GM23338 (cell line): Measurements from ENCODE around the gene TECPR2. TPM values are rescaled to one million over a fixed set of nuclear protein-coding genes. Genes with fewer than 3 reads are reported as not detected.

Experiments
- ATAC-seq: fragments of 200-7000 bp; cut with Tn5 transposase; 3 replicates; pipeline ENCODE4 v1.9.1; 2020
- DNase-seq: peaks from one replicate; pipeline ENCODE4 v3.0.0-alpha.2; 2015; ENCODE audit warnings: low spot score
- H2AFZ ChIP-seq: fragments of 200-600 bp; sonication (generic); 2 replicates; pipeline ENCODE4 v1.8.0; 2016; ENCODE audit warnings: antibody characterized with exemption, mild to moderate bottlenecking, moderate library complexity
- H3F3A ChIP-seq: fragments of 200-600 bp; sonication (generic); replicated peaks from 2 replicates; pipeline ENCODE4 v1.8.0; 2017; ENCODE audit warnings: antibody characterized with exemption, mixed run types, low read depth
- H3K27ac ChIP-seq: fragments of 200-600 bp; sonication (generic); 2 replicates; pipeline ENCODE4 v1.6.1; 2016; ENCODE audit warnings: low read depth
- H3K27me3 ChIP-seq: fragments of 200-600 bp; sonication (generic); 2 replicates; pipeline ENCODE4 v1.8.0; 2016; ENCODE audit warnings: mild to moderate bottlenecking, mixed run types, moderate library complexity; ENCODE audit not compliant: insufficient read depth
- H3K36me3 ChIP-seq: fragments of 200-600 bp; sonication (generic); 2 replicates; pipeline ENCODE4 v1.8.0; 2016; ENCODE audit warnings: mild to moderate bottlenecking; ENCODE audit not compliant: insufficient read depth
- H3K4me1 ChIP-seq: fragments of 200-600 bp; sonication (generic); 2 replicates; pipeline ENCODE4 v1.8.0; 2016; ENCODE audit warnings: mild to moderate bottlenecking, moderate library complexity; ENCODE audit not compliant: insufficient read depth
- H3K4me2 ChIP-seq: fragments of 200-600 bp; sonication (generic); 2 replicates; pipeline ENCODE4 v1.7.1; 2017; ENCODE audit warnings: mixed run types
- H3K4me3 ChIP-seq: fragments of 200-600 bp; sonication (generic); 2 replicates; pipeline ENCODE4 v1.6.1; 2016; ENCODE audit warnings: mixed run types
- H3K79me2 ChIP-seq: fragments of 200-600 bp; sonication (generic); replicated peaks from 2 replicates; pipeline ENCODE4 v1.8.0; 2017; ENCODE audit warnings: mild to moderate bottlenecking; ENCODE audit not compliant: insufficient read depth
- H3K9me2 ChIP-seq: fragments of 200-600 bp; sonication (generic); 2 replicates; pipeline ENCODE4 v1.8.0; 2017; ENCODE audit not compliant: insufficient read depth
- H4K20me1 ChIP-seq: fragments of 200-600 bp; sonication (generic); replicated peaks from 2 replicates; pipeline ENCODE4 v1.8.0; 2017; ENCODE audit warnings: mild to moderate bottlenecking; ENCODE audit not compliant: insufficient read depth
- H3K27ac Mint-ChIP-seq: 2 replicates; pipeline ENCODE4 v1.8.0; 2020; ENCODE audit warnings: inconsistent platforms, mild to moderate bottlenecking, moderate library complexity, mixed read lengths
- H3K27me3 Mint-ChIP-seq: 3 replicates; pipeline ENCODE4 v1.8.0; 2022; ENCODE audit warnings: low read depth, mild to moderate bottlenecking, moderate library complexity, mixed read lengths, inconsistent platforms; ENCODE audit not compliant: insufficient read depth, poor library complexity
- H3K36me3 Mint-ChIP-seq: 3 replicates; pipeline ENCODE4 v1.8.0; 2021; ENCODE audit warnings: low read depth, mild to moderate bottlenecking, inconsistent platforms, moderate library complexity, mixed read lengths
- H3K4me1 Mint-ChIP-seq: 3 replicates; pipeline ENCODE4 v1.8.0; 2020; ENCODE audit warnings: mild to moderate bottlenecking, inconsistent platforms, mixed read lengths
- H3K4me3 Mint-ChIP-seq: 3 replicates; pipeline ENCODE4 v1.8.0; 2021; ENCODE audit warnings: moderate library complexity, mild to moderate bottlenecking, inconsistent platforms, mixed read lengths
- H3K9me3 Mint-ChIP-seq: 3 replicates; pipeline ENCODE4 v1.8.0; 2020; ENCODE audit warnings: moderate library complexity, mild to moderate bottlenecking, inconsistent platforms, mixed read lengths
- CREB1 ChIP-seq: fragments of 250-450 bp; sonication (Bioruptor Pico); IDR thresholded peaks from 2 replicates; pipeline ENCODE4 v1.5.0; 2020; ENCODE audit warnings: low read depth, mild to moderate bottlenecking, moderate library complexity
- CTCF ChIP-seq, 2 experiments: fragments of 200-600 bp in 1 of 2; sonication (generic) in 1 of 2; conservative IDR thresholded peaks; 2 replicates each; pipeline versions ENCODE4 v1.5.1 to v1.6.1; 2016 to 2017; ENCODE audit warnings: antibody characterized with exemption in 2 of 2, low read depth in 2 of 2, mild to moderate bottlenecking in 2 of 2, moderate library complexity in 1 of 2
- ETS1 ChIP-seq: IDR thresholded peaks from 2 replicates; pipeline ENCODE4 v1.6.1; 2016; ENCODE audit warnings: antibody characterized with exemption
- EZH2 ChIP-seq: fragments of 200-600 bp; sonication (generic); IDR thresholded peaks from one replicate; pipeline ENCODE4 v1.8.0; 2017; ENCODE audit warnings: antibody characterized with exemption, mild to moderate bottlenecking, low read depth; ENCODE audit not compliant: unreplicated experiment
- EZH2phosphoT487 ChIP-seq: fragments of 200-600 bp; sonication (generic); IDR thresholded peaks from one replicate; pipeline ENCODE4 v1.8.1; 2018; ENCODE audit warnings: antibody characterized with exemption; ENCODE audit not compliant: unreplicated experiment
- JUNB ChIP-seq: IDR thresholded peaks from one replicate; pipeline ENCODE4 v1.6.1; 2016; ENCODE audit warnings: antibody characterized with exemption; ENCODE audit not compliant: unreplicated experiment
- NANOG ChIP-seq: IDR thresholded peaks from 2 replicates; pipeline ENCODE4 v1.6.1; 2016; ENCODE audit warnings: antibody characterized with exemption, borderline replicate concordance
- POLR2AphosphoS5 ChIP-seq: IDR thresholded peaks from 2 replicates; pipeline ENCODE4 v1.6.1; 2016; ENCODE audit warnings: antibody characterized with exemption, low read depth
- REST ChIP-seq: IDR thresholded peaks from one replicate; pipeline ENCODE4 v1.6.1; 2018; ENCODE audit warnings: antibody characterized with exemption; ENCODE audit not compliant: unreplicated experiment
- STAT1 ChIP-seq: IDR thresholded peaks from one replicate; pipeline ENCODE4 v1.6.1; 2016; ENCODE audit warnings: antibody characterized with exemption; ENCODE audit not compliant: unreplicated experiment
- ZNF114 ChIP-seq: fragments of 250-450 bp; sonication (Bioruptor Pico); IDR thresholded peaks from 2 replicates; pipeline ENCODE4 v1.5.0; 2020; ENCODE audit warnings: mild to moderate bottlenecking, moderate library complexity
- ZNF331 ChIP-seq: fragments of 250-450 bp; sonication (Bioruptor Pico); IDR thresholded peaks from 2 replicates; pipeline ENCODE4 v1.5.0; 2020; ENCODE audit warnings: low read depth, mild to moderate bottlenecking, moderate library complexity
- polyA plus RNA-seq: library from polyadenylated mRNA; unstranded; fragments of >200 nt; fragmentation: Nextera tagmentation; extraction: Ambion mirVana; gene quantifications from 2 replicates; pipeline ENCODE4 v1.2.1, GENCODE V29; 2016
- total RNA-seq: library from RNA; depleted of rRNA; stranded (reverse); fragments of >200 nt; shearing (Covaris generic); gene quantifications from 2 replicates; pipeline ENCODE4 v1.2.3, GENCODE V29; 2014

Gene TECPR2
- total and polyA plus RNA-seq, 2 experiments from 2014 or later, result 4.8 to 20.5 TPM

DNA sequence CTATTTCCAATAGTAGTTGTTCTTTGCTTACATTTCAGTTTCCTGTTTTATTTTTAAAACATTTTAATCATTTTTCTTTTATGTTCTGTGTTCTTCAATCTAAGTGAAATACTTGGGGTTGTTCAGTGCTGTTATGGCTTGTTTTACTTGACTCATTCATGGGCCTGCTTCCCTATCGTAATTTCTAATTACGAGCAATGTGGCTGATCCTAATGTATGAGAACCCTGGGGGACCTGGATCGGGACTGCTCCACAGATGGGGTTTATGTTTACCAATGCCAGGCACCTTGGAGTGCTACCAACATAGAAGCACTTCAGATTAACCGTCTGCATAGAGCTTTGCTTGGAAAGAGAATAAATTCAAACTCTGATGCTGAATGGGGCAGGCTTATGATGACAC is 29.8 kb downstream of the TECPR2 start:
- no peak overlapping the region for H3K27ac Mint-ChIP-seq
- H3K27me3 ChIP-seq, result no peaks in the 10 kb centered on the region
- no peaks in the 10 kb centered on the region for H3K79me2 ChIP-seq
- H3K4me3 Mint-ChIP-seq, result no peak overlapping the region
- H2AFZ ChIP-seq, result no peak overlapping the region
- H3F3A ChIP-seq, result no peaks in the 10 kb centered on the region
- H3K9me3 Mint-ChIP-seq, result peaks cover 6% of the 10 kb centered on the region; the same call in 2 of the 3 replicates
- H3K9me2 ChIP-seq, result no peaks in the 10 kb centered on the region
- H3K36me3 ChIP-seq, result no peaks in the 10 kb centered on the region
- DNase-seq (no peak), ATAC-seq (no peak)
- TF ChIP-seq CREB1, result no peak
- no peak for TF ChIP-seq CTCF (conservative IDR thresholded peaks at IDR 0.05; ENCODE audit: low read depth in 2 of 2)
- no peak for TF ChIP-seq ZNF114 (CRISPR knock-in tag)
- TF ChIP-seq JUNB, result no peak
- no peak for TF ChIP-seq NANOG
- H3K4me3 ChIP-seq, result no peak overlapping the region
- peaks cover 23% of the 10 kb centered on the region for H3K4me1 ChIP-seq
- no peak overlapping the region for H3K27ac ChIP-seq
- no peaks in the 10 kb centered on the region for H4K20me1 ChIP-seq
- H3K4me2 ChIP-seq, result no peak overlapping the region
- H3K27me3 Mint-ChIP-seq, result peaks cover 4% of the 10 kb centered on the region
- peaks cover 28% of the 10 kb centered on the region for H3K4me1 Mint-ChIP-seq
- H3K36me3 Mint-ChIP-seq, result peaks cover 18% of the 10 kb centered on the region

DNA sequence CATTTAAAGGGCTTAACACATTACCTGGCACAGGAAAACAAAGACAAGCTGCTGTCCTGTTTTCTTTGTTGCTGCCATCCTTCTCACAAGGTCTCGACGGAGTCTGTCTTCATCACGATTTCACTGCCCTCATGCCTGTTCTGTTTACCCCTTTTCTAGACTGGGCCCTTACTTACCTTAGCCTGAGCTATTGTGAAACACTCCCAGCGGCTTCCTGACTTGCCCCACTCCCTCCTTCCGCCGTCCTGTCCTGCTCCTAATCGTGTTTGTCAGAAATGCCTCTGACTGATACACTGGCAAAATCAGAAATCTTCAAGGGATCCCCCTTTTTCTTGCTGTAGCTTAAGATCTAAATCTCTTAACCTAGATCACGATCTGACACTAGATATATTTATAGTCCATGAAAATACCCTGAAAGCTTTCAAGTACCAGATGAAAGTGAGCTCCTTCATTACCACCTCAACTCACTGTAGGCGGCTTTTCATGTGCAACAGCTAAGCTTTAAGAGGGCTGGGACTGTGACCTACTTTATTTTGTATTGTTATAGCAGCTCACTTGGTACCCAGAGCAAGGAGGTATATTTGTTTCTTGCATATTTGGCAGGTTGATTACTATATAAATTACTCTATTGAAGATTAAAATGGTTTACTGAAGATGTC is 32.1 kb downstream of the TECPR2 start:
- peak overlapping the region; percentile 60 for H3K27ac Mint-ChIP-seq
- Histone ChIP-seq H3K27ac (peak overlapping the region; percentile 36; the same call in 1 of the 2 replicates), H2AFZ (no peak overlapping the region), H3F3A (no peaks in the 10 kb centered on the region), H3K4me1 (peaks cover 23% of the 10 kb centered on the region), H4K20me1 (no peaks in the 10 kb centered on the region), H3K4me3 (peak overlapping the region; percentile 11; the same call in 1 of the 2 replicates), H3K4me2 (peak overlapping the region; percentile 46), H3K36me3 (0 out of 2 replicates have a peak, but pooled peaks cover 8% of the 10 kb centered on the region), H3K27me3 (no peaks in the 10 kb centered on the region), H3K9me2 (no peaks in the 10 kb centered on the region), H3K79me2 (no peaks in the 10 kb centered on the region)
- H3K36me3 Mint-ChIP-seq, result peaks cover 40% of the 10 kb centered on the region
- peaks cover 27% of the 10 kb centered on the region for H3K9me3 Mint-ChIP-seq
- peak; percentile 36 for DNase-seq
- H3K4me3 Mint-ChIP-seq, result peak overlapping the region; percentile 52
- peaks cover 28% of the 10 kb centered on the region for H3K4me1 Mint-ChIP-seq
- peaks cover 4% of the 10 kb centered on the region for H3K27me3 Mint-ChIP-seq
- ATAC-seq, result peak; percentile 94
- TF ChIP-seq EZH2 (no peak), STAT1 (no peak), ETS1 (no peak), REST (no peak), ZNF114 (CRISPR knock-in tag) (no peak), ZNF331 (CRISPR knock-in tag) (no peak), JUNB (no peak), CTCF (conservative IDR thresholded peaks at IDR 0.05; ENCODE audit: low read depth in 2 of 2) (no peak), EZH2phosphoT487 (no peak), NANOG (no peak), POLR2AphosphoS5 (no peak), CREB1 (no peak)
